Amniotic epithelial cell (primary cell): ENCODE measurements around the gene OR2H2.

Experiments
- DNase-seq: peaks from one replicate; pipeline ENCODE4 v3.0.0-alpha.2; 2010; ENCODE audit warnings: low read depth

The OR2H2 gene

DNA sequence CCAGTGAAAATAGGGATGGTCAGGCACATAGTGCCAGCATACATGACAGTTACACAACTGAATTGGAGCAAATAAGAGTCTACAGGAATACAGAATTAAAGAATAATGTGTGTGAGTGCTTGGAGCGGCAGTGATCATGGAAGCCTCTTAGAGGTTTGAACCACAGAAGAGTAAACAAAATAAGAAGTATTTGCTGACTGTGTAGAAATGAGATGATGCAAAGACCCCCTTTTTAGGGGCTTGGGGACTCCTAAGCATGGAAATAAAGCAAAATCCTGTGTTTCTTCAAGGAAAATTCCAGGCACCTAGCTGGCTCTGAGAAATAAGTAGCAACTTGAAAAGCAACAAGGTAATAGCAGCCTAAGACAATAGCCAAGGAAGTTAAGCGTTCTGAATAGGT, 6.8 kb downstream of the OR2H2 start:
- no peak for DNase-seq

DNA sequence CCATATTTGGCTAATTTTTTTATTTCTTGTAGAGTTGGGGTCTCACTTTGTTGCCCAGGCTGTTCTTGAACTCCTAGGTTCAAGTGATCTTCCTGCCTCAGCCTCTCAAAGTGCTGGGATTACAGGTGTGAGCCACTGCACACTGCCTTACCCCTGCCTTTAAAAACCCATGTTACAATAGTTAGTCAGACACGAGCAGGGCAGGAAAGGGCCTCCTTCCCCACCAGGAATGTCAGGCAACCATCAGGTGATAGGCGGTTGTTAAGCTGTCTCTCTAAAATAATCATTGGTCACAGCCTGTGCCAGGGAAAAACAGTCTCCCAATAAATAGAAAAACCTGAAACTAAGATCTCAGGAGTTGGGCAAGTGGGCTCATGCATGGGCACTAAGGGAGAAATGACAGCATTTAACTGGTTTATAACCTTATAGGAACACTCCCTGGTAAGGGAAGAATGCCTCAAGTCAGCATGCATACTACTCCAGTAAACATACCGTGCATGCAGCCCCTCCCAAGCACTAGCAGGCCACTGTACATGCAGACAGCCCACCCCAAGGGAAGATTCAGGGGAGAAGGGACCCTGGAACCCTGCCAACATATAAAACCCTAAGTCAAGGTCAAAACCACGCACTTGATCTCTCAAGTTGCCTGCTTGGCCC, 8.4 kb downstream of the OR2H2 start:
- no peak for DNase-seq

DNA sequence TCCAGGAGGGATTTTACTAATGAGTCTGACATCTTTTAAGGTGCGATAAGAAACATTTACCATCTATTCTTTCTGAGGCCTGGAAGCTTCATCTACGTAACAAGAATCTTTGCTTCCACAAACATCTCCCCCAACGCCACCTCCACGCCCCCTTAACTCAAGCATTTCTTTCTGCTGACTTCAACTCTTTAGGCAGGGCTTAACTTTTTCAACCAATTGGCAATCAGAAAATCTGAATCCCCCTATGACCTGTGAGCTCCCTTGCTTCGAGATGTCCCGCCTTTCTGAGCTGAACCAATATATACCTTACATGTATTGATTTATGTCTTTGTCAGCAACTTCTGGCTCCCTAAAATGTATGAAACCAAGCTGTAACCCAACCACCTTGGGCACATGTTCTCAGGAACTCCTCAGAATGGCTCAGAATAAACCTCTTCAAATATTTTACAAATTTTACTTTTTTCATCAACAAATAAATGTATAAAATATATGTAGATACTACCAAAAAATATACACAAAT, 11.5 kb downstream of the OR2H2 start:
- DNase-seq: no peak

DNA sequence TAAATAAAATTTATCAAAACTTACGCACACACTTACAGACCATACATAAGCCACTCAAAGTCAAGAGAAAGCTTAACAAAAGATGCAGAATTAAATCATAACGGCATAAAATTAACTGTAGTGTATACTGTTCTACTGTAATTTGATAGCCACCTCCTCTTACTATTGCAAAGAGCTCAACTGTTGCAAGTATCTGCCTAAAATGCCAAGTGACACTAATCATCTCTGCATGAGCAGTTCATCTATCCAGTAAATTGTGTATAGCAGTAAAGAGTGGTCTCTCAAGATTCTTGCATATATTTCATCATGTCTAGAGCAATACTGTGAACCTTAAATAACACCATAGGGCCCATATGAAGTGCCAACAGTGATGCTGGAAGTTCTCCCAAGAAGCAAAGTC, 12.3 kb downstream of the OR2H2 start:
- DNase-seq: no peak

DNA sequence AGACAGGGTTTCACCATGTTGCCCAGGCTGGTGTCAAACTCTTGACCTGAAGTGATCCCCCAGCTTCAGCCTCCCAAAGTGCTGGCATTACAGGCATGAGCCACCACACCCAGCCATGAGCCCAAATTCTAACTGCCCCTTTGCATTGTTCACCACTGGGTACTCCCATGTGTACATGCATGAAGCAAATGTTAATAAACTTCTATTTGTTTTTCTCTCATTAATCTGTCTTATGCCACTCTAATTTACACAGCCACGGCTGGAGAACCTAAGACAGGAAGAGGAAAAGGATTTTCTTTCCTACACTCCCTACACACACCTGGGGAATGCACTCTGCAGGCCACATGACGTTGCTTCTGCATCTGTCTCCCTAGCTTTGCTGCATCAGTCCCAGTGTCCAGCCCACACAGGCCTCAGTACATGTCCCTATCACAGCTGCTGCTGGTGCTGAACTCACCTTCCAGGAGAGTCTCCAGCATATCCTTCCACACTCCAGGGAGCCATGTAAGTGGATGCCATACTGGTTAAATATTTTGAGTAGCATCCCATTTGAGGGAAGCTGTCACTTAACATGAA, 13.3 kb downstream of the OR2H2 start:
- DNase-seq: no peak

DNA sequence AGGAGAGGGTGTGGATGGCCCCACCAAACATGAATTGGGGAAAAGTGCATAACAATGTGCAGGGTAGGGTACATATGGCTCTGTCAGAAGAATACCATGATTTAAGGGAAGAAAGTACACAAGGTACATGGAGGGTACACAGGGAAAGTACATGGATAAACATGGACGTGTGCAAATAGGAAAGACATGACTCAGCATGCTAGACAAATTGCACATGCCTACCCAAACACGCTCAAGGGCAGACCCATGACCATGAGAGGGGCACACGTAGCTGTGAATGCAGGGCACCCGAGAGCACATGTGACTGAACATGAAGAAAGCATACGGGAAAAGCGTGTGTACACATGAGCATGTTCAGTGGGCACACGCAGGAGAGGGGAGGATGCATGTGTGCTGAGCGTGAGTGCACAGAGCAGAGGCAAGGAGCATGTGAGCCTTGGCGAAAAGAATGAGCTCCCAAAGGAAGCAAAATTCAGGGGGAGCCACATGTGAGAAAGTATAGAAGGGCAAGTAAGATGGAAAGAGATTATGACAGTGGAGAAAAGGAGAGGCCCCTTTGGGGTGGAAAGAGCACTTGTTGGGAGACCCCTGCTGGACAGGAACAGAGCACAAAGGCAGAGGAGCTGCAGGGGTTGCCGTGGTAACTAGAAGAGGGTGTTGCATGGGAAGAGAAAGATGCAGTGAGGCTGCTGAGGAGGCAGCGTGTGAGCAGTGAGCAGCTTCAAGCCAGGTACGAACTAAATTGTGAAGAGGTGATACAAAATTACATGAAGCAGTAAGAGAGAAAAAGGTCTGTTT, 17.8 kb downstream of the OR2H2 start:
- DNase-seq: peak; percentile 36

DNA sequence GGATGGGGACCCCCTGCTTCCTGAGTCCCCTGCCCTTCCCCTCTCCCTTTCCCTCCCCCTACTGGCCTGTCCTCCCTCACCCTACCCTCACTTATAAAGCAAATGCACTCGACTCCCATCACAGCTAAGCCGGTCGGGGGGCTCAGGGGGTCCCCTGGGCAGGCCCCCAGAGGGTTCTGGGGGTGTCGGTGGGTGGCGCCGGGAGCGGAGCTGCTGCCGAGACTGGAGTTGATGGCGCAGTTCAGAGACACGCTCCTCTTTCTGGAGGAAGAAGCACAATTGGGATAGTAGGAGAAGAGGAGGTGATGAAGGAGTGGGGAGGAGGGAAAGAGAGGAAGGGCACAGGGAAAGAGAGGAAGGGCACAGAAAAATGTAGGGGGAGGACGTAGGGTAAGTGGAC, 18.5 kb downstream of the OR2H2 start:
- no peak for DNase-seq

DNA sequence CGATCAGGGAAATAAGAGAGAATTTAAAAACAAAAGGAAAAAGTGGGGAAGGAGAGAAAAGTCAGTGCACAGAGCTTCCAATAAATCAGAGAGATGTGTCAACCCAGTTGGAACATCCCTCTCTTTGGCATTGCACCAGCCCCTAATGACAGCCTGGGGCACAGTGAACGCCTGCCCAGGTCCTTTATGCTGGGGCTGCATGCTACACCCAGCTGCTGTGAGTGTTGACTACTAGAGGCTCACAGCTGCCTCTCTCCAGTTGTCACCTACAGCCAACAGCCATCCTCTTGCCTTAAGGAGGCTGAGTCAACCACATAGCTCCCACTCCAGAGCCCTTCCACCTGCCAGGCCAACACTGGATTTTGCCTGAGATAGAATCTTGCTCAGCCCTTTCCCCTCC, 19.0 kb downstream of the OR2H2 start:
- no peak for DNase-seq

GRCh38 chr6:29608131-29608530, 23.2 kb downstream of the OR2H2 start:
- no peak for DNase-seq

- DNase-seq: no peak
Measured at GRCh38 chr6:29610540-29610939, 25.6 kb downstream of the OR2H2 start.

GRCh38 chr6:29611426-29611825, 26.5 kb downstream of the OR2H2 start:
- no peak for DNase-seq

DNA sequence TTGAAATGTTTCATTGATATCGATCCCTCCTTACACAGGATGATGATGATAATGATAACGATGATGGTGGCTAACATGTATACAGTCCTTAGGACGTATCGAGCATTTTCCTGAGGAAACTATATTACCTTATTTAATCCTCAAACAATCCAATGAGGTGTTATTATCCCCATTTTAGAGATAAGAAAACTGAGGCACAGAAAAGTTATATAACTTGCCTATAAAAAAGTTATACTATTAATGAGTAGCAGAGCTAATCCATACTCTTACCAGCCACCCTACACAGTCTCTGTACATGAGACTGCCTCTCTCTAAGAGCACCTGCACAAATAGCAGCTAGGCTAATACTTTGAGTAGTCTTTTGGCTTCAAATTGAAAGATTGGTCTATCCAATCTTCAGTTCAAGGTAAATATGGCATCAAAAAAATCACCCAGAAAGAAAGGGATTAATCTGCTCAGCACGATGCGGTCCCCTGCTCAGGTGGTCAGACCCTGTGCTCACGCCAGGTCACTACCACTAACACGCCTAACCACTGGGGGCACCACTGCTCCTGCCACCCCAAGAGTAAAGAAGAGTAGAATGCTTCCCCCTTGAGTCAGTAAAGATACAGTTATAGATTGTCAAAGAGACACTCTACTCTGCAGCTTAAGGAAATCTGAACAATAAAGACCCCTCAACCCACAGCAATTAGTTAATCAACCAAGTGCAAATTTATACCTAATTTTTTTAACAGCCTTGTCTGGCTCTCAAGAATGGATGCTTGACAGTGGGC, 33.0 kb downstream of the OR2H2 start:
- DNase-seq: no peak

GRCh38 chr6:29619578-29620160, 34.7 kb downstream of the OR2H2 start:
- DNase-seq: no peak

GRCh38 chr6:29620630-29621029, 35.7 kb downstream of the OR2H2 start:
- DNase-seq: no peak

- no peak for DNase-seq
Measured at GRCh38 chr6:29624520-29624961, 39.6 kb downstream of the OR2H2 start.

- no peak for DNase-seq
Measured at GRCh38 chr6:29625337-29625930, 40.5 kb downstream of the OR2H2 start.

DNA sequence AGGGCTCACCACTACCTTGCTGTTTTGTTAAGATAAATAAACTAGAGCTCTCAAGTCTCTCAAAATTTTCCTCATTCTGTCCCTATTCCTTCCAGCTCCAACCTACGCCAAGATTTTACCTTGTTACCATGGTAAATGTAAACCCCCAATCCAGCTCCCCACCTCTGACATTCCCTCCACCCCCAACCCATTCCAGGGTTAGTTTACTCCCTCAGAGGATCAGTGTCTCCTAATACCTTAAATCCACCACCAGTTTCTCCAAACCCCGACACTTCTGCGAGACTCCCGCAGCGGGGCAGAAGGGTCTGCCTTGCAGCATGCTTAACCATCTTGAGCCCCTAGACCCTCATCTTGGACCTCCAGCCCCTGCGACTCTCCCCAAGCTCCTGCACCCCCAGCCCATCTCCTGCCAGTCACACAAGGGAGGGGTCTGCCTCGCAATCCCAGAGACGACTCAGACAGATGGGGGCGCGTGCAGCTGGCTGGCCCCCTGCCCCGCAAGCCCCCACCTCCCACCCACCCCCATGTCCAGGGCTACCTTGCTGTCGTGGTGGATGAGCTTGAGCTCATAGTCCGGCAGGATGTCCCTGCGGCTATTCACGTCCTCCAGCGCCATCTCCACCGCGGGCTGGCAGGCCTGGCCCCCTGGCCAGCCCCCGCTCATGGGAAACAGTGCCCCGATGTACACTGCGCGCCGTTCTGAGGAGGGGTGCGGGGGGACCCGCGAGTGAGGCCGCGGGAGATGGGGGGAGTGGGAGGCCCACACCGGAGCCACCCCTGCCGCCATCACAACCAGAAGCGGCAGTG, 42.2 kb downstream of the OR2H2 start:
- DNase-seq: no peak

DNA sequence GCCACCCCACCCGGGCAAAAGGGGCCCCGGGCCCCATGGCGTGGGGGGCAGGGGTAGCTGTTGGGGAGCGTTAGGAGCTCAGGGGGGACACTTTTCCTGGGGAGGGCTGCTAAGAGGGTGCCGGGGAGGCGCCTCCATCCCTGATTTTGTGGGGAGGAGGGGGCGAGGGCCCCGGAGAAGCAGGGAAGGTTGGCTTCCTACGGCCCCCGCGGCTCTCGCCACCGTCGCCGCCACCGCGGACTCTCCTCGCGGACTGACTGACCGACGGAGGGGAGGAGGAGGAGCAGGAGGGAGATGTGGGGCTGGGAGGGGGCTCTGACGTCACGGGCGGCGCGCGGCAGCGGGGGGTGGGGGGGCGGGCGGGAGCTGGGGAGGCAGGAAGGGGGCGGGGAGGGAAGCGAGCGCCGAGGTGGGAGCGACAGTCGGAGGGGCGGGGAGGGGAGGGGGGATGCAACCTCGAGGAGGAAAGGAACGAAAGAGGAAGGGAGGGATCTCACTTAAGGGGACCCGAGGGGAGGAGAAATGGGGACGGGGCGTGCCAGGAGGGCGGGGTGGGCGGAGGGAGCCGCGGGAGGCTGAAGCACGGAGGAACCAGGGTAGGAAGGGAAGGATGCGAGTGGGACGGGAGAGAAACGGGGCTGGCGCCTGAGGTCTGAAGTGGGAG, 43.0 kb downstream of the OR2H2 start:
- DNase-seq: peak; percentile 75

DNA sequence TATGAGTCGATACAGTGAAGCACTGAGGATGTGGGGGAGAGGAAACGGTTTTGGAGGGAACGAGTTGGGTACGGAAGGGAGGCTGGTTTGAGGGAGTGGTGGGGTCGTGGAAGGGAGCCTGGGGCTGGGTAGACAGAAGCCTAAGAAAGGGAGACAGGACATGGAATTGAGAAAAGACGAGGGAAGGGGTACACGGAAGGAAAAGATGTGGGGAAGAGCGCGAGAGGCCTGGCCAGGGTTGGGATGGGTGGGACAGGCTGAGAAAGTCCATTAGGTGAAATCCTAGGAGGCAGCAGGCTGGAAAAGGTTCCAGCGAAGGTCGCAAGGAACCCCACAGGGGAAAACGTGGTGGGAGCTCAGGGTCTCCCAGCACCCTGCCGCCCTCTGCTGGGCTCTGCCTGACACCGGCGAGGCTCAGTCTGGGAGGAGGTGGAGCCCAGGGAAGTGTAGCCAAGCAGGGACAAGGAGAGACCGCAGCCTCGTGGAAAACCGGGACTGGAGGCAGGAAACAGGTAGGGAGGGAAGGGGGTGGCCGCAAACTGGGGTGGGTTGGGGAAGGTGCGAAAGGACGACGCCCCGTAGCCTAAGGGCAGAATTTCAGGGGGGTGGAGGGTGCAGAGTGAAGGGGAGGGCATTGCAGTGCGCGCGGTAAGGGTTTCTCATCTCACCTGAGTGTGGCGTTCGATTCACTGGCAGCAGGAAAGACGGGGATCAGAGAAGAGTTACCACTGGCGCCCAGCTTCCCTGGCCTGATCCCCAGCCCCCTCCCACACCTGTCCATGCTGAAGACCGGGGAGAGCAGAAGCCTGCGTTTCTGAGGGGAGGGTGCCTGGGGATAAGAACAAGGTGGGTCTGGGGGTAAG, 43.7 kb downstream of the OR2H2 start:
- DNase-seq: peak; percentile 64
